Smooth muscle cell of trachea (primary cell): ENCODE measurements around the gene RBM7. TPM values are rescaled to one million over a fixed set of nuclear protein-coding genes. Genes with fewer than 3 reads are reported as not detected.

ENCODE experiments used
- total RNA-seq: library from RNA; depleted of rRNA; stranded (reverse); fragments of >200 nt; gene quantifications from 2 replicates; pipeline ENCODE4 v1.2.1, GENCODE V29; 2014

Gene RBM7
- 32.4 and 35.6 TPM in 2 replicates for total RNA-seq

GRCh38 chr11:114400216-114400914 is at the start of gene RBM7, which contains the start of gene C11orf71:
Gene RBM7 (plus strand): TSS chr11:114400666. CDS start chr11:114400672, 6 bp downstream.
Gene C11orf71 (minus strand): TSS chr11:114400511. CDS start chr11:114400331, 180 bp downstream.

GRCh38 chr11:114439229-114440120 is 39.0 kb downstream of the RBM7 start, which contains the start of gene REXO2:
Gene REXO2 (plus strand): TSS chr11:114439467. CDS start chr11:114439529, 62 bp downstream.

Other genes with a start within 250 kb of the RBM7 start
- 185 and 367 TPM in 2 replicates for gene NNMT, start 104.3 kb upstream of the RBM7 start, total RNA-seq
- gene C11orf71, start 155 bp upstream of the RBM7 start, total RNA-seq: 2.0 and 4.1 TPM in 2 replicates
- gene REXO2, start 38.8 kb downstream of the RBM7 start, total RNA-seq: 176 and 215 TPM in 2 replicates
- gene NXPE1, start 159.2 kb downstream of the RBM7 start, total RNA-seq: not detected in 2 replicates
- gene NXPE4, start 195.1 kb downstream of the RBM7 start, total RNA-seq: not detected in 2 replicates